ENCODE data around the gene ALG9. TPM values are rescaled to one million over a fixed set of nuclear protein-coding genes. Genes with fewer than 3 reads are reported as not detected.

ALG9 gene
- total and polyA plus RNA-seq, 10 donors, result 9.0 to 57.5 (median 27.0) TPM

DNA sequence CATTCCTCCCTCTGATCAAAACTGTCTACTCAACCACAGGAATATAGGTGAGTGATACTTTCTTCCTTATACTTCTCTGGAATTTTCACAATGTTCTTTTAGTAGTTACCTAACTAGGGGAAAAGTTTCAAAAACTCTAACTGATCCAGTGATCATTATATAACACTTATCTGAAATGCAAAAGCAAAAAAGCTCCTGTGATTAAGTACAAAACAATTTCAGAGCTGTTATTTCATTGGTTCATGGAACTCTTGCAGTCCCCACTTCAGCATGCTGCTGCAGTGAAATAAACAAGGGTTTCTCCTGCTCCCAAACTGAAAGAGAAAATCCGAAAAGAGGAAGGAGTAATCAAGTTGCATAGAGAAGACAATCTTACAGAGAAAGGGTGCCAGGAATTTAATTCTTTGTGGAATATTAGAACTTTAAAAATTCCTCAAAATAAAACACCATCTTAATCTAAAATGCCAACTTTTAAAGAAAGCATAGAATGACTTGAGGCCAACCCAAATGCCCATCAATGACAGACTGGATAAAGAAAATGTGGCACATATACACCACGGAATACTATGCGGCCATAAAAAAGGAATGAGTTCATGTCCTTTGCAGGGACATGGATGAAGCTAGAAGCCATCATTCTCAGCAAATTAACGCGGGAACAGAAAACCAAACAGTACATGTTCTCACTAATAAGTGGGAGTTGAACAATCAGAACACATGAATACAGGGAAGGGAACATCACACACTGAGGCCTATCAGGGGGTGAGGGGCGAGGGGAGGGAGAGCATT is 125.5 kb downstream of the ALG9 start:
- peak overlapping the region in 5 of 8 donors; percentile 6 to 33 (median 31) for H3K27ac ChIP-seq
- no peak for DNase-seq
- no peak overlapping the region for H3K4me3 ChIP-seq
- no peaks in the 10 kb centered on the region for H3K27me3 ChIP-seq (replicated peaks in 1 of 7)
- WGBS, 5 donors, result 89 to 94% (median 92%) methylated on average over 6 of the region's 6 CpGs
- H3K4me1 ChIP-seq, result peaks cover 0 to 11% (median 2%) of the 10 kb centered on the region in 6 donors
- no peaks in the 10 kb centered on the region for H3K9me3 ChIP-seq
- intact Hi-C loops (cut with DNase I; ENCODE audit: low total_unique reads), result no loop called here
- H3K36me3 ChIP-seq, result peaks cover 0 to 100% (median 78%) of the 10 kb centered on the region in 6 donors
- TF ChIP-seq POLR2A (IDR thresholded peaks at IDR 0.05) (no peak), POLR2AphosphoS5 (IDR thresholded peaks at IDR 0.05) (no peak)
- TF ChIP-seq, protein P1, sequence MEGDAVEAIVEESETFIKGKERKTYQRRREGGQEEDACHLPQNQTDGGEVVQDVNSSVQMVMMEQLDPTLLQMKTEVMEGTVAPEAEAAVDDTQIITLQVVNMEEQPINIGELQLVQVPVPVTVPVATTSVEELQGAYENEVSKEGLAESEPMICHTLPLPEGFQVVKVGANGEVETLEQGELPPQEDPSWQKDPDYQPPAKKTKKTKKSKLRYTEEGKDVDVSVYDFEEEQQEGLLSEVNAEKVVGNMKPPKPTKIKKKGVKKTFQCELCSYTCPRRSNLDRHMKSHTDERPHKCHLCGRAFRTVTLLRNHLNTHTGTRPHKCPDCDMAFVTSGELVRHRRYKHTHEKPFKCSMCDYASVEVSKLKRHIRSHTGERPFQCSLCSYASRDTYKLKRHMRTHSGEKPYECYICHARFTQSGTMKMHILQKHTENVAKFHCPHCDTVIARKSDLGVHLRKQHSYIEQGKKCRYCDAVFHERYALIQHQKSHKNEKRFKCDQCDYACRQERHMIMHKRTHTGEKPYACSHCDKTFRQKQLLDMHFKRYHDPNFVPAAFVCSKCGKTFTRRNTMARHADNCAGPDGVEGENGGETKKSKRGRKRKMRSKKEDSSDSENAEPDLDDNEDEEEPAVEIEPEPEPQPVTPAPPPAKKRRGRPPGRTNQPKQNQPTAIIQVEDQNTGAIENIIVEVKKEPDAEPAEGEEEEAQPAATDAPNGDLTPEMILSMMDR (IDR thresholded peaks at IDR 0.05 in 8 of 11, conservative IDR thresholded peaks at IDR 0.05 in 3 of 11), result no peak

GRCh38 chr11:111743700-111744099 is 127.7 kb downstream of the ALG9 start:
- peaks cover 0 to 11% (median 2%) of the 10 kb centered on the region in 6 donors for H3K4me1 ChIP-seq
- TF ChIP-seq POLR2AphosphoS5 (IDR thresholded peaks at IDR 0.05) (no peak), POLR2A (IDR thresholded peaks at IDR 0.05) (no peak)
- TF ChIP-seq, protein P1 (IDR thresholded peaks at IDR 0.05 in 8 of 11, conservative IDR thresholded peaks at IDR 0.05 in 3 of 11), result no peak
- intact Hi-C loops (cut with DNase I; ENCODE audit: low total_unique reads), result no loop called here
- H3K27ac ChIP-seq, result no peak overlapping the region
- no peak for DNase-seq
- no peak overlapping the region for H3K4me3 ChIP-seq
- H3K27me3 ChIP-seq (replicated peaks in 1 of 7), result no peaks in the 10 kb centered on the region
- H3K9me3 ChIP-seq, result no peaks in the 10 kb centered on the region
- WGBS, 5 donors, result 95 to 100% (median 96%) methylated on average over 2 of the region's 2 CpGs
- H3K36me3 ChIP-seq, result peaks cover 0 to 98% (median 65%) of the 10 kb centered on the region in 6 donors

- intact Hi-C loops (cut with DNase I; ENCODE audit: low total_unique reads), result no loop called here
- Histone ChIP-seq H3K27ac (no peak overlapping the region), H3K4me3 (no peak overlapping the region), H3K36me3 (peaks cover 0 to 96% (median 51%) of the 10 kb centered on the region in 6 donors), H3K27me3 (replicated peaks in 1 of 7) (no peaks in the 10 kb centered on the region), H3K4me1 (peaks cover 0 to 25% (median 8%) of the 10 kb centered on the region in 6 donors), H3K9me3 (no peaks in the 10 kb centered on the region)
- 81 to 86% (median 83%) methylated on average over 2 of the region's 2 CpGs for whole genome bisulfite sequencing, 5 donors
- TF ChIP-seq POLR2AphosphoS5 (IDR thresholded peaks at IDR 0.05) (no peak), POLR2A (IDR thresholded peaks at IDR 0.05) (no peak)
- TF ChIP-seq, protein P1 (IDR thresholded peaks at IDR 0.05 in 8 of 11, conservative IDR thresholded peaks at IDR 0.05 in 3 of 11), result no peak
- DNase-seq, result no peak
Observed at GRCh38 chr11:111741751-111742150, 129.6 kb downstream of the ALG9 start.

DNA sequence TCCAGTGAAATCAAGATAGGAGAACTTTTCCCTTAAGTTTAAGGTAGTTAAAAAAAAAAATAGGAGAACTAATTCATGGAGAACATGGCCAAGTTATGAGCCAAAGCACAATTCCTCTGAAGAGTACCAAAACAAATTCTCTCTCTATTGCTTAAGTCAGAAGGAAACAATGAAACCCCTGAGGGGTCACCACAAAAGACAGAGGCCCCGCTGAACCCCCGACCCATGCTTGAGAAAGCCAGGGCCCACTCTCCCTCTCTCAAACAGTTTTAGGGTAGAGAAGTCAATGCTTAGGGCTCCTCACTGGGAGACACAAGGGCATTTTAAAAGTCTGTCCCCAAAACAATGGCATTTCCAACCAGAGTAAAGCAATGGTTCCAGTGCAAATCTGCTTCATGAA is 132.1 kb downstream of the ALG9 start:
- H3K9me3 ChIP-seq, result no peaks in the 10 kb centered on the region
- 76 to 94% (median 80%) methylated on average over 2 of the region's 2 CpGs for WGBS, 5 donors
- peaks cover 0 to 72% (median 35%) of the 10 kb centered on the region in 6 donors for H3K36me3 ChIP-seq
- TF ChIP-seq, protein P1 (IDR thresholded peaks at IDR 0.05 in 8 of 11, conservative IDR thresholded peaks at IDR 0.05 in 3 of 11), result no peak
- TF ChIP-seq POLR2AphosphoS5 (IDR thresholded peaks at IDR 0.05) (no peak), POLR2A (IDR thresholded peaks at IDR 0.05) (no peak)
- peaks cover 0 to 37% (median 20%) of the 10 kb centered on the region in 6 donors for H3K4me1 ChIP-seq
- no peak for DNase-seq
- no peaks in the 10 kb centered on the region for H3K27me3 ChIP-seq (replicated peaks in 1 of 7)
- H3K4me3 ChIP-seq, result no peak overlapping the region
- H3K27ac ChIP-seq, result no peak overlapping the region
- intact Hi-C loops (cut with DNase I; ENCODE audit: low total_unique reads), result no loop called here

Data from spleen (tissue), 11 donors.